ENCODE measurements around the gene MID1.

Gene MID1

DNA sequence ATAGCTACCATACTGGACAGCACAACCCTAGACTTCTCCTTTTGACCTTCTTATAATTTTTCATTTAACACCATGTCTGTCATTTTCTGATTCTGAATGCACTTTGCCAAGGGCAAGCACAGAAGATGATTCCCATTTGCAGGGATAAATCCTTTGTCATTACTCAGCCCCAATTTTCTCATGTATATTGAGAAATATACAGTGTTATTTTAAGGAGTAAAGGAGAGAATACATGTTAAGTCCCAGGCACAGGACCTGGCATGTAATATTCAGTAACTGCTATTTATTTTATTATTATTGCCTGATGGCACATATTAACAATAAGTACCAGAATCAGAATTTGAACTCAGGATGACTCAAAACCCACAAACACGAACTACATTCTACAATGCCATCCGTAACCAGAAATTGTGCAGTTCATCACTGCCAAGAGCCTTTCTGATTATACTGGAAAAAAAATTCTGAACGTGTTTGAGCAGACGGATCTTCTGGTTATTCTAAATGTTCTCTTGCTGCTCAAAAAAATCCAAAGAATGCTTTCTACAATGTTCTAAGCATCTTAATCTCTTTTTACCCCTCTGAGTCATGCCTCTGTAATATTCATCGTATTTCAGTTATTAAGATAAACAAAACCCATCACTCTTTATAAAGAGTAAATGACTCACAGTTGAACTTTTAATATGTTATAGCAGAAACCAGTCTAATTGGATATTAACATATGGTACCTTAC lies 170.0 kb downstream of the MID1 start:
- in situ Hi-C loops (cut with MboI; ENCODE audit: low sequenced_read_pairs) = no loop called here

DNA sequence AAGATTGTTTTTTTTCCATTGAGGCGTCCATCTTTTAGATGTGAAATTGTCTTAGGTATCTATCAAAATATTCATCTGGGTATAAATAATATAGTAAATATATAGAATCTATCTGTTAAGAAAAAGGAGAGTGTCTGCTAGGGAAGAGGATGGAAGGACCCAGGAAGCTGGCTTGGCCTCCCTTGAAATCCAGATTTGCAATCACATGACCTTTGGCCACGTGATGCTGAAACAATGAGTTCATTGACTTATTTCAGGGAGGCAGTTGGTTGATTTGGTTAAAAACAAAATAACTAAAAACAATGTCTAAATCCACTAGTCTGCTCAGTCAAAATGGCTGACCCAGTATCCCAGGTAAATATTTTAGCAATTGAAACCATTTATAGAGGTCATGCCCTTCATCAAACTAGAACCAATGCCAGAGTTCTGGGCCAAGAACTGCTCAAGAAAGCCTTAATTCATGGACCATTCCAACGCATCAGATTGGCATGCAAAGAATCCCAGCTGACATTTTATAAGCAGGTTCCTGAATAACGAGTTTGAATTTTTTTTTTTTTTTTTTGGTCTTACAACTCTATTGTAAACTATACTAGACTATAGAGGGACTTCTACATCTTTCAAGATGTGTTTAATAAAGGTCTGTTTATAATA lies 172.7 kb downstream of the MID1 start:
- in situ Hi-C loops (cut with MboI; ENCODE audit: low sequenced_read_pairs) = no loop called here

DNA sequence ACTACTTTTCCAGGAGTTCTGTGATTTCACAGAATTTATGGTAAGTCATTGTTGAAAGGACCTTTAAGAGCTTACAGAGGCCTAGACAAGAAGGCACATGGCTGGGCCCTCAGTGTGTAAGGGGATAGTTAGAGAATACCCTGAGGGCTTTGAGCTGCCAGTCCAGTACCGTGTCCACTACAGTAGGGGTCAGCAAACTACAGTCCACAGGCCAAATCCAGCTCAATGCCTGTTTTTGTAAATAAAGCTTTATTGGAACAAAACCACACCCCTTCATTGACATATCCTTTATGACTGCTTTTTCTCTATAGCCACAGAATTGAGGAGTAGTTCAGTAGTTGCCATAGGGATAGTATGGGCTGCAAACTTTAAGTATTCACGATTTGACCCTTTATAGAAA lies 176.2 kb downstream of the MID1 start:
- in situ Hi-C loops (cut with MboI; ENCODE audit: low sequenced_read_pairs) = no loop called here

DNA sequence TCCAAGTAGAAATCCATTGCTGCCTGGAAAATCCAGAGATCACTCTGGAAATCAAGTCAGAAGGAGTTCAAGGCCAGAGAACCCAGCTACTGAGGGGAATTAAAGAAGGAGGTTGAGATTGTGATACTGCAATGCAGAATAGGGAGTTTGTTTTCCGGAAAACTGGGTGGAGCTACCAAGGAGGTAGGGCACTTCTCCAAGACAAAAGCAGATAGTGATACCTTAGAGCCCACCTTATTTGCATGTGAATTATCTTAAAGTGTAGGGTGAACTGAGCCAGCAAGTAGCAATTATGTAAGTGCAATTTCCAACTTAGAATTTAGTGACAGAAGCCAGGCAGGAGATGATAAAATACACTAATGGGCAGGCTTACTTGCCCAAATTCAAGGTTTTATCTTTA lies 178.9 kb downstream of the MID1 start:
- in situ Hi-C loops (cut with MboI; ENCODE audit: low sequenced_read_pairs) = no loop called here

DNA sequence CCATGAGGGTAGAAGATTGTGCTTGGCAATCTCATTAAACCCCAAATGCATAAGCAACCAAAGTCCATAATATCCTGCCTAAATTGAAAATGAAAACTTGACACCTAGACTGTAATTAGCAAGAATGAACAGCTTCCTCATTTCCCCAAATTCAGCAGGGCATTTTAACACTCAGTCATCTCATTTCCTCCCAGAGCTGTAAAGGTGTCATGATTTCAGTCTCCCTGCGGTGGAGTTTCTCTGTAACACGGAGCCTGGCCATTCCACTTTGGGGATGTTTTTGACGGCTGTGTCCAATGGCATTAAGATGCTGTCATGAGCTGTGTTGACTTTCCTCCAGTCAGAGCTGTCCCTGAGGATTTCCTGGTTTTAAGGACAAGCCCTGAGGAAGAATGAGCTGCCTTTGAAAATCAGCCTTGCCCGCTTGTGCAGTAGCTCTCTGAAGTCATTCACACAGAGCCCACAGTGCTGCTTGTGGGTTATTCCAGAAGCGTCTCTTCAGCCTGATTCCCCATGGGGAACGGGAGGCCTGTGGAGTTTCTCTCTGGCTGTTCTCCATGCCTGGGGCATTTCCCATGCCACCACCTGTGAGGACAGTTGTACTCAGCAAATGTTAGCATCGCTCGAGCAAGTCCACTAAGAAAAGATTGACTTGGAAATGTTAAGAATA lies 187.0 kb downstream of the MID1 start:
- in situ Hi-C loops (cut with MboI; ENCODE audit: low sequenced_read_pairs) = no loop called here

DNA sequence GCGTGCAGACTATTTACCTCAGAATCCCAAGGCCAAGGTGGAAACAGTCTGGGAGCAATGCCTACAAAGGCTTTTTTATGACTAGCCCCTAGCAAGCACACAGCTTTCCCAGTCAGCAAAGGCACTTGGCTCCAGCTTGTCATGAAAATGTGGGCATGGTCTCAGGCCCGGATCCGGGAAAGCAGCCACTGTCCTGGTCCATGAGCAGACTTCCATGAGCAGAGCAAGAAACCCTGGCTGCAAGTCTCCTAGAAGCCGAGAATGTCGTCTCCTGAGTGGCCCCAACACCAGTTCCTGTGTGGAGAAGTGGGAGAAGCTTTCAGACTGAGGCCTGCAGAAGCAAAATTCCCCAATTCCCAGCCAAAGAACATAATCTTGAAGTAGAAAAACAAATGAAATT lies 190.5 kb downstream of the MID1 start:
- in situ Hi-C loops (cut with MboI; ENCODE audit: low sequenced_read_pairs) = no loop called here

DNA sequence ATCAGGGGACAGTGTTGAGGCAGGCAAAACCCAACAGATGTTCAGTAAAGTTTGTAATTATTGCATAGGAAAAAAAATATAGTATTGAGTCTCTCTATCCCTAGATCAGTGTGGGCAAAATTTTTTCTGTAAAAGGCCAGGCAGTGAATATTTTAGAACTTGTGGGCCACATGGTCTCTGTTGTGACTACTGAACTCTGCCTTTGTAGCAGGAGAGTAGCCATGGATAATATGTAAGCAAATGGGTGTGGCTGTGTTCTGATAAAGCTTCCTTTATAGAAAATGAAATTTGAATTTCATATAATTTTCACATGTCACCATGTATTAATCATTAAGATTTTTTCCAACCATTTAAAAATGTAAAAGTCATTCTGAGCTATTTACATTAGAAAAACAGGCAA lies 193.1 kb downstream of the MID1 start:
- in situ Hi-C loops (cut with MboI; ENCODE audit: low sequenced_read_pairs) = no loop called here

DNA sequence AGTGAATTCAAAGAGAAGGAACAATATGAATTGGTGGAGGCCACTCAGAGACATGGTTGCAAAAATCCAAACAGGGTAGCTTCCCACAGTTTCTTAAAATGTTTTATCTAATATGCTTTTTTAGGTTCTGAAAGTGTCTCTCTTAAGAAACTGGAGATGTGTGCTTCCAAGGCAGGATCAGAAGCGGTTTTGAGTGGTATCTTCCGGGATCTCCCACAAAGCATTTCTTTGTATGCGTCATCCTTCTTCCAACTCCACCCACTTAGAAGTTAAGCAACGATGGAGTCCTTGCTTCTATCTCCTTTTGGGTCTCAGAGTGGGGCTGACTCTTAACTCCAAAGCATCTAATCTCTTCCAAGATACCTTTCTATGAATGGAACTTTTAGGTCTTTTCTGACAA lies 196.7 kb downstream of the MID1 start:
- in situ Hi-C loops (cut with MboI; ENCODE audit: low sequenced_read_pairs) = no loop called here

DNA sequence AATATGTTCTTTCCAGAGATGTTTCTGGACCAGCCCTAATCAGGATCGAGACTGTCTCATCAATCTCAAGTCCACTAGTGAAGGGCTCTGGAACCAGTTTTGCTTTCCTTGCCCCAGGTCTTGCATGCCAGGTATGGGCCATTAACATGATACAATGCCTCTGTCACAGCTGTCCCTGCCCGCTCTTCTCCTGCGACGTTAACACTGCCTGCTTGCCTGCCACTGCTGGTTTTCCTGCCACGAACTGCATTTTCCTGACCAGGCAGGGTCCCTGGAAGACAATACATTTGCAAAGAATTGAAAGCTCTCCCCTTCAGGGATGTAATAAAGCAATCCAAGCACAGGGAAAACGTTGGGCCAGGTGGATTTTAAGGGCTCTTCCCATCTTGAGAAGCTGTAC lies 200.3 kb downstream of the MID1 start:
- in situ Hi-C loops (cut with MboI; ENCODE audit: low sequenced_read_pairs) = no loop called here

DNA sequence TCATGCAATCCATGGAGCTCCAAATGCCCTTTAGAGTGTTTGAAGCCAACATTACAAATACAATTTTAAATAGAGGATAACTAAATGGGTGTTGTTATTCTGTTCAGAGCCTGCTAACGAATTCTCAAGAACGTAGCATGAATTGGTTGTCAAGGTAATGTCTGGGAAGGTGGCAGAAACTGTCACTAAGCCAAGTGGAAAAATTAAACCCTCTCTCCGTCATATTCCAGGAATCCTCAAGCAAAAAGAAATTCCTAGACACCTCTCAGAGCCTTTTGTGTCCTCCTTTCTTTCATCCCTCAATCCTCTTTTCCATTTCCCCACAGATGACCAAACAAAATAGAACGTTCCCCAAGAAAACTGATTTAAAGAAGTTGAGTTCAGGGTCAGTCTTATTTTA lies 204.0 kb downstream of the MID1 start:
- in situ Hi-C loops (cut with MboI; ENCODE audit: low sequenced_read_pairs) = no loop called here

DNA sequence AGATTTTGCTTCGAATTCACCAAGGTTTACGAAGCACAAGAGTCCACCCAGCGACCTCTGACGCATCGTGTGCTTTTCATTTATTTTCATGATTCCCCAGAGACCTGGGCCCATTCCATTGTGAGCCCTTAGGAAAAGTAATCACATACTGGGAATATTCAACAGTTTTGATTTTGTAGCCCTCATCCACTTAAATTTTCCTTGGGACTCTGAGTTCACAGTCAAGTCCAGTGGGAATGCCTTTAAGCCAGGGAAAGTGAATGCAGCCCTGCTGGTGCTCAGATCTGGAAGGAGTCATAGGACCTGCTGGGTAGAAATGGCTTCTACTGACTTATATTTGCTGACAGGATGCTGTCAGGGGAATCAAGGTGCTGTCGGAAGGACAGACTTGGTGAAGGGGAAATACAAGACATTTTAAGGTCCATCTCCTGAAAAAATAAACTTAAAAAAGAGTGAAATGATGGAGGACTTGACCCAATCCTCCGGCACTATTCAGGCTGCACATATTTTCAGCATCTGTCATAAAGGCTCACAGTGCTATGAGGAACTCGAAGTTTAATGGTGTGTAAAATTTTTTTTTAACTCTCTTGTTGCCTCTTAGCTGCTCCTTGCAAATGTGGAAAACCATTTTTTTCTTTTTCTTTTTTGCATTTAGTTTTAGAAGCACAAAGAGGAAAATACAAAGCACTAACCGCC lies 204.9 kb downstream of the MID1 start:
- in situ Hi-C loops (cut with MboI; ENCODE audit: low sequenced_read_pairs) = no loop called here

DNA sequence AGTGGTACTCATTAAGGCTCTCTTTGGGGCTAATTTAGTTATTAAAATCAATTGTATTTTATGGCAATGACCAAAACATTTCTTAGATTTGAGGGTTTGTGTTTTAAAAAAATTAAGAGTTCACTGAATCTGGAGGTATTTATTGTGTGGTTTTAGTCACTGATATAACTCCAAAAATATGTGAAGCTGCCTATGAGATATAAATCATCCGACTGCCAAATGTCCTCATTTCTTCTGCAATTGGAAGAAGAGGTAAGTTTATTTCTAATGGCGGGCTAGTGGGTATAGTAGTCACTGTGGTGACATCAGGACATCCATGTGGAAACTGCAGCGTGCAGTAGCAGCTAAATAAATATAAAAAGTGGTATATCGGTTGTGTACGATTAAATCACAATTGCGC lies 205.5 kb downstream of the MID1 start:
- in situ Hi-C loops (cut with MboI; ENCODE audit: low sequenced_read_pairs) = no loop called here

DNA sequence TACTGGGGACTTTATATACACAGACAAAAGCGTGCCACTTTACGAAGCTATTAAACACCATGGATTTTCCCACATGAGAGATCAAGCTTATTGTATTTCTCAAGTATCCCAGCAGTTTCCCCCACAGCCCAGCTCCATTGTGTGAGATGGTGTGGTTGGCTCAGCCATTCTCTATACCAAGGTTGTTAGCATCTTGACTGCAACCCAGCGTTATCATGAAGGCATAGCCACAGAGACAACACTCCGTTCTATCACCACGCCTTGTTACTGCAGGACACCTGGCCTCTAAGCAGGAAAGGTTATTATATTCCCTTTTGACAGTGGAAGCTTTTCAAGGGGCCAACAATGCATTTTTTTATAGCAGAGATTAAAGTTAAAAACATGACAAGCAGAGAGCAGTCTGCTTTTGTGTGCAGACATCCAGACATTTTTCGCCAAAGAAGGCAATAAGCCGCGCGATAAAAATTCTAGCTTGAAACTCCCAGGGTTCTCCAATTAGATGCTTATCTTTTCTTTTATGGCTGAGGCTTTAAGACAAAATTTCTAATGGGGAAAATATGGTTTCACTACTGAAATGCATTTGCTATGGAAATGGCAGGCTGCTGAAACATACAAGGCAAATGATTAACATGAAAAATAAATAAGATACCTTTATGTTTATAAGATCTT lies 206.1 kb downstream of the MID1 start:
- in situ Hi-C loops (cut with MboI; ENCODE audit: low sequenced_read_pairs) = no loop called here

DNA sequence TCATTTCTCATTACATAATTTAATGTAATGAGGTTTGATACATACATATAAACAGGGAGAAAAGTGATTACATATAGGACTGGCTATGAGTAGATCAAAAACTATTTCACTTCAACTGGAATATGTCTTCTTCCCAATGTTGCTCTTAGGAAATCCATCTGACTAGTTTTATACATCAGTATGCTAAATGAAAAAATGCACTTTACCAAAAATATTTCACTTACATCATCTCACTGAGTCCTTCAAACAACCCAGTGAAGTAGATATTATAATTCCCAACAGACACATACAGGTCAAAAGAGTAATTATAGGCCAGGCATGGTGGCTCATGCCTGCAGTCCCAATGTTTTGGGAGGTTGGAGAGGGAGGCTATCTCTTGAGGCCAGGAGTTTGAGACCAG lies 215.9 kb downstream of the MID1 start:
- in situ Hi-C loops (cut with MboI; ENCODE audit: low sequenced_read_pairs) = no loop called here

DNA sequence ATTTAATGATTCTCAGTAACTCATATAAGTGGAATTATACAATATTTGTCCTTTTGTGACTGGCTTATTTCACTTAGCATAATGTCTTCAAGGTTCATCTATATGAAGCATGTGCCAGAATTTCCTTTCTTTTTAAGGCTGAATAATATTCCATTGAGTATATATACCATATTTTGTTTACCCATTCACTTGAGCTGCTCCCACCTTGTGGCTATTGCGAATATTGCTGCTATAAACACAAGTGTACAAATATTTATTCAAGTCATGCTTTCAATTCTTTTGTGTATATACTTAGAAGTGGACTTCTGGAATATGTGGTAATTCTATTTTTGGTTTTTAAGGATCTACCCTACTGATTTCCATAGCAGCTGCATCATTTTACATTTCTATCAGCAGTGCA lies 219.1 kb downstream of the MID1 start:
- in situ Hi-C loops (cut with MboI; ENCODE audit: low sequenced_read_pairs) = no loop called here

DNA sequence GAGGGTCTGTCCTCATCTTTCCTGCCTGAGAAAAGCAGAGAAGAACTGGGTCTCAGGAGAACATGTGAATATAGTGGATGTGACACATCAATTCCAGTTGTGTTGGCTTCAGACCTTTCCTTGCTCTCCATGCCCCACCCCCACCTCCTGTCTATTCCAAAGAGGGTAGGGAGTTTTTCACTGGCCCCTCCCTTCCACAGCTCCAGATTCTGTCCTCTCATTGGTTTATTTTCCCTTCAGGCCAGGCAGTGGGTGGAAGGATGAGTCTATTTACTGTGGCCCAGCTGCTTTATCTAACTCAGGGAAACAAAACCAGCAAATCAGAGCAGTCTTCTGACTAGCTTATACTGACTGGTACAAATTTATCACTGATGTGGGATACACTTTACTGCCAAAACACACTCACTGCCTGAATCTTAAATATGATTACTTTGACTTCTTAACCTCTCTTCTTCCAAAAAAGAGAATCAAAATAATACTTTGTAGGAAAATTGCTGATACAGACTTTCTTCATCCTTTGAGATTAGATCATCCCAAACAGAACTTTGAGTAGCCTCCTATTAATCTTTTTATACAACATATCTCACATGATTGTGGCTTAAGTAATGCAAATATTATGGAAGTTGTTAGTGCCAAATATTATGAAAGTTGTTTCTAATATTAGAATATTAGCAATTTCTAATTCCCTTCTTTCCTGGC lies 221.2 kb downstream of the MID1 start:
- in situ Hi-C loops (cut with MboI; ENCODE audit: low sequenced_read_pairs) = no loop called here

DNA sequence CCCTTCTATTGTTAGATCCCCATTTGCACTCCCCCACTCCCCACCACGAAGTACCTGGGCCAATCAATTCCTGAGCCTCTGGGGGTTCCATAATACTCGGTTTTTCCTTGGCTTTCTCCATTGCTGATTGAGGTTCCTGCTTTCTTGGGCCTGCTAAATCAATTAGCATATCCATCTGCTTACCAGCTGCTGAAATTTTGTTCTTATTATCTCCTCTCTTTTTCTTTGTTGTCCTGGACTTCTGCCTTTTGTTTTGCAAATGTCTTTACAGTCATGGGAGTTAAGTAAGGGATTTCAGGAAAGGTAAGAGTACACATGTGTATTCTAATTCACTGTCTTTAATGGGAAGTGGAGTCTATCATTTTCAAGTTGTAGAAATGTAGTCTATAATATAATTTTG lies 222.2 kb downstream of the MID1 start:
- in situ Hi-C loops (cut with MboI; ENCODE audit: low sequenced_read_pairs) = no loop called here

DNA sequence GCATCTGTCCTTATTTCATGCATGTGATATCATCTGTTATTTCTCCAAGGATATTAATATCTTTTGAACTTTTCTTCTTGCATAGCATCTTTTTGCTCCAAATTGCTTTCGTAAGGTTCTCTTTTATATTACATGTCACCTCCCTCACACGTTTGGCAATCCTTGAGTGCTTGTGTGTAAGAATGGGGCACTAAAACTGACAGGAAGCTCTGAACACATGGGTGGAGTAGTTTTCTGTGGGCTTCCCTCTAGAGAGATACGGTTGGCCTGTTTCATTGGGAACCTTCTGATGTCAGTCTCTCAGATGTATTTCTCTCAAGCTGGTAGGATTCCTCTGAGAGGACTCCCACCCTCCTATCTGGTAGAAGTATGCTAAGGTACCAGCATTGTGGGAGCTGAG lies 223.0 kb downstream of the MID1 start:
- in situ Hi-C loops (cut with MboI; ENCODE audit: low sequenced_read_pairs) = no loop called here

DNA sequence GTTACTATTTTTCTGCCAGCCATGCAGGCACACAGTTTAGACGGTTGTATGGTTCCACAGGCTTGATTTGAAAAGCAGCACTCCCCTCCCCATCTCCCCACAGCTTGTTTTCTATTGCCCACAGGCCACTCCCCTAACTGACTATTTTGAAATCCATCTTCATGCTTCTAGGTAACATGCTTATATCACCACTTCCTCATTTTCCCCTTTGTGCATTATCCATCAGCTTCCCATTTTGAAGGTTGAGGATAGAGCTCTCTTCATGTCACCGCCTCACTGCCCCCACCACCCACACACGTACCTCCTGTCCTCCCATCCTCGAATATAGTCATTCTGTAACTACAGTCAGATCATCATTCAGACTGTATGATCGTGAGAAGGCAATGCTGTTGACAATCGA lies 224.7 kb downstream of the MID1 start:
- in situ Hi-C loops (cut with MboI; ENCODE audit: low sequenced_read_pairs) = no loop called here

All from HL-60/S4 treated with retinoic acid at 250 ng/mL for 4 days and 3 days (cell line).